Activated naive CD4-positive, alpha-beta T cell (primary cell): ENCODE measurements around the gene CD58.
"Not testable (repeated sequence)": the region's sequence is repeated elsewhere in the genome, so short reads cannot be mapped to it uniquely, and the experiment has no call there.

Source experiments
- DNase-seq, 4 experiments: peaks; one replicate each; lab custom pipeline; 2025; lab: John Stamatoyannopoulos, UW

Gene CD58

DNA sequence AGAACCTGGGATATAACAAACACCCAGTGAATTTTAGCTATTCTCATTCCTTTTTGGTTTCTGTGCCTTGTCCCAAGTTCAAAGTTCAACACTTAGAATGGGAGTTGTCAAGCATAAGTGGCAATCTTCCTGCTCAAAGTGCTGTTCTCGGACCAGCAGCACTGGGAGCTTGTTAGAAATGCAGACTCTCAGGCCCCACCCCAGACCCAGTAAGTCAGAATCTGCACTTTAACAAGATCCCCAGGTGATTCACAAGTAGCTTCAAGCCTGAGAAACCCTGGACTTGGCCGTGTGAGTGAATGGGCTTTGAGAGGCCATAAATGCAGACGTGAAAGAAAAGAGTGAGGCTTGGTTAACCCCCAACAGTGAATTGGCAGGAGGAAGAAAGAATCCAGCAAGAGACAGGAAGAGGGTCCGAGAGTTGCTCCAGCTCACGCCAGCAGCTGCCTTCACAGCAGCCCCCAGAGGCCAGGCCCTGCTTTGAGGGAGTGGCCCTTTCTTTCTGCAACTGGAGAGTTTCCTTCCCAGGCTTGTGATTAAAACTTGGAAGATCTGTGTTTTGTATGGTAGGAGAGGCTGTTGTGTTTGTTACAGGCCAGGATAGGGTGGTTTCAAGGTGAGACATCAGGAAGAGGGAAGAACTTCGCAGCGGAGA lies 21.3 kb upstream of the CD58 start:
- not testable (repeated sequence) for DNase-seq

DNA sequence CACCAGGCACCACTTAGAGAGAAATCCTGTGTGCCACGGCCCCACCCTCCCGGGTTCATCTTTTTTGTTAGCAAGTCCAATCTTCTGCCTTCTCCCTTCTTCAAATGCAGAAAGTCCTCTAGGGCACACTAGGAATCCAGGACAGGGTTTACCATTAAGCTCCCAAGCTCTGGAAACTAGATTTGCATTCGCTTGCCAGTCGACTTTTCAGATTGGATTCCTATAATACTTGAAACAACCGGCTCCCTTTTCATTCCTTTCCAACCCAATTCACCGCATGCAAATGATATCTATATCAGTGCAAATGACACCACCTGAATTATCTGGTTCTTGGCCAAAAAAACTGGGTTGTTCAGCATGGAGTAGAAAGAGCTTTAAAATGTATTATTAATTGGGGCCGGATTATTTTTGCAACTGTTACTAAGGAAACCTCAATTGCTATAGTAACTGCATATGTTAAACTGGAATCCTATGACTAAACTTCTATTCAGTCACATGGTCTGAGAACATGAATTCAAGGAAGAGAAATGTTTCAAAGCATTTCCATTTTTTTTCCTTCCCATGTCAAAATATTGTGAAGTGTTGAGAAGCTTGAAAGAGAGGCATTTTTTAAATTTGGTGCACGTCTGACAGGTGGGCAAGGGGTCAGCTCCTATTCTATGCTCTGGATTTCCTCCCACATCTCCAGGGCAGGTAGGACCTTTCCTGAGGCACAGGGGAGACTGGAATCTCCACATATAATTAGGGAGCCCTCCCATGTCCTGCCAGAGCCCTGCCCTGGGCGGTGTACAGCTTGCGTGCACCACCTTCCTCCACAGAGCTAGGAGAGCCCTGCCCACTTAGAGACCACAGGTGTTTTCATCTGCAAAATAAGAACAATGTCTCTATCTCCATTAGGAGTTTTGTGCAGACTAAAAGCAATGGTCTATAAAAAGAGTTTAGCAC lies 20.5 kb upstream of the CD58 start:
- DNase-seq: not testable (repeated sequence)

DNA sequence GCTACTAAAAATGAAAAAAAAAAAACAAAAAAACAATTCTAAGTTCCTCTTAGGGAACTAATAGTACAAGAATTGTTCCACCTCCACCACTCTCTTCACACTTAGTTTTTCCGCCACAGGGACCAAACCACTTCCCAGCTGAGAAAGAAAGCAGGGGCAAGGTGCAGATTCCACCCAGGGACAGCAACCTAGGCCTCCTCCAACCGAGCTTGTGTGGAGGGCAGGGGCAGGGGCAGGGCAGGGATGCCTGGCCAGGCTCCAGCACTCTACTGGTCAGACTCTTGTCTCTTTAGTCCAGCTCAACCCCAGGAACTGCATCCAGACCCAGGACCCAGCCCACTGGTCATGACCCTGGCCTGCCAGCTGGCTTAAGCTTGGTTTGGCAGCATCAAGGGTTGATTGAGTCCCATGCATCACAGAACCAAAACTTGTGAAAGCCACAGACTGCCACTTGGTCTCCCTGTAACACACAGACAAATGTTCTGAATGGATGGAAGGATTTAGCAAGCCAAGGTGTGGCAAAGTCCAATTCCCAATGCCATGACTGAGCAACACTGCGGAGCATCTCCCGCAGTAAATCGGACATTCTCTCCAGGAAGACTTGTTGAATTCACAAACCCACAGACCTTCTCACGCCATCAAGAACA lies 19.7 kb upstream of the CD58 start:
- DNase-seq: not testable (repeated sequence)

DNA sequence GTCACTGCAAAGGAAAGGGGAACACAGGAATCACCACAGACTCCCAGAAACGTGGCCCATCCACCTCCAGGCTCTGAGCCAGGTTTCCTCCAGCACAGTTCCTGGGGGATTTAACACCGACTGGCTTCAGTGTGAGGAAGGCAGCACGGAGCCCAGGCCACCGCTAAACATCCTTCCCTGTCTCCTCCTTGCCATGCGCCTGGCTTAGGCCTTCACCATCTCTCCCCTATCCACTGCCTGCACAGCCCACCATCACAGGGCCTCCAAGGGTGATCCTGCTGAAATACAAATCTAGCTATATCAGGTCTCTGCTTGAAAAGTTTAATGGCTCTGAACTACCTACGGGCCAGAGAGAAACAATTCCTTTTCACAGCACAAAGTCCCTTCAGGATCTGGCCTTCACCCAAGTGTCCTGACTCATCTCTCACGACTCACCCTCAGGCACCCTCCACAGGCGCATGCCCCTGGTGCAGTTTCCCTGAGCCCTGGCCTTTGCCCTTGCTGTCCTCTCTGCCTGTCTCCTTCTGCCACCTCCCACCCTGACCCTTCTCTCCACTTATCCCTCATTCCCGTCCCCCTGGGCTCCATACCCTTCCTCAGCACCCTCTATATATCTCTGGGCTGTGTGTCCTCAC lies 18.4 kb upstream of the CD58 start:
- DNase-seq: not testable (repeated sequence)

DNA sequence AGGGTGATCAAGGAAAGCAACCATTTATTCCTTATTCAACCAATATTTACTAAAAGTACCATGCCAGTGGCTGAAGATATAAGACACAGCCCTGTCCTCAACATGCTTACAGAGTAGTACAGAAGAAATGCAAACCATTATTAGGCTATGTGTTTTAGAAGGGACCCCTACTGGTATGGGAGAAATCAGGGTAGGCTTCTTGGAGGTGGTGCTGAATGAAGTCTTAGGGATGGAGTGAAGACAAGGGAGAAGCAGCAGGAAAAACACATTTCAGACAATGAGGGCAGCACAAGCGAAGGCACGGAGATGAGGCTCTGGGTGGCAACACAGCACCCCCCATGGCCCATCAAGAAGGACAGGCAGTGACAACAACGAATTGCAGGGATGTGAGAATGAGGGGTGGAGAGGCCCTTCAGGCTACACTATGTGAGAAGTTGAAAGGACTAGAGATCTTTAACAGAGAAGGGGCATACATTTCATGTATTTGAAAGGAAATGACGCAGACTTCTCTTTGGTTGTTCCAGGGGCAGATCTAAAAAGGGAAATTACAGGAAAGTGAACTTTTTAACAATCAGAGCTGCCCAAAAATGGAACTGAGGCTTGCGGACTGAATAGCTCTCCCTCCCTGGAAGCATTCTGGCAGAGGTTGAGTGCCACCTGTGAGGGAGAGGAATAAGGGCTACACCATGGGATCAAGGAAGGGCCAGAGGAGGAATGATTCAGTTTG lies 16.8 kb upstream of the CD58 start:
- DNase-seq: no peak

DNA sequence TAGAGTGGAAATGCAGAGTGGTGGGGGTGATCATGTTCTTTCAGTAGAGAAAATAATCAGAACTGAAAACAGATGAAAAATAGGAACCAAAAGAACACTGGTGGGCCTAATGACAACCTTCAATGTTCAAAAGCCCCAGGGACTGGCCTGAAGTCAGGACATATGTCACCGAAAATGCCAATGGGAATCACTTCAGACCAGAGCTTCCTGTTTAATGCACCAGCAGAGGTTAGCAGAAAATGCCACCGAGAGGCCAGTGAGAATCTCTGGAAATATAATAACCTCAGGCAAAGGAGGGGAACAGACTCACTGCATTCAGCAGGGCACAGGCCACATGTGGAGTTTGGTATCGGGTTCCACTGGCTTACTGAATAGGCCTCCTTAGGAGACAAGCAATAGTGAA lies 15.9 kb upstream of the CD58 start:
- DNase-seq: no peak

DNA sequence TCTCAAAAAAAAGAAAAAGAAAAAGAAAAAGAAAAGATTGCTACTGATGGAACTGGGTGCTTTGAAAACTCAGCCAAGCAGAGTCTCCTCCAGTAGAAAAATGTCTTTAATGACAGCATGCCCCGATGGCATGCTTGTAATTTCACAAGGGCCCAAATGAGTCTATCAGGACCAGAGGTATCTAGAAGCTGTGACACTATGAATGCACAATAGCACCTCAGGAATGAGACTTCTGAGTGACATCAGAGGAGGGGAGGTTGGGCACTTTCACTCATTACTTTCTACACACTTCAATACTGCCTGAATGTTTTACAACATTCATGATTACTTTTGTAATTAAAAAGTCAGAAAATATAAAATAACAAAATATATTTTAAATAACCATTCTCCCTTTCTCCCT lies 15.1 kb upstream of the CD58 start:
- DNase-seq: no peak

DNA sequence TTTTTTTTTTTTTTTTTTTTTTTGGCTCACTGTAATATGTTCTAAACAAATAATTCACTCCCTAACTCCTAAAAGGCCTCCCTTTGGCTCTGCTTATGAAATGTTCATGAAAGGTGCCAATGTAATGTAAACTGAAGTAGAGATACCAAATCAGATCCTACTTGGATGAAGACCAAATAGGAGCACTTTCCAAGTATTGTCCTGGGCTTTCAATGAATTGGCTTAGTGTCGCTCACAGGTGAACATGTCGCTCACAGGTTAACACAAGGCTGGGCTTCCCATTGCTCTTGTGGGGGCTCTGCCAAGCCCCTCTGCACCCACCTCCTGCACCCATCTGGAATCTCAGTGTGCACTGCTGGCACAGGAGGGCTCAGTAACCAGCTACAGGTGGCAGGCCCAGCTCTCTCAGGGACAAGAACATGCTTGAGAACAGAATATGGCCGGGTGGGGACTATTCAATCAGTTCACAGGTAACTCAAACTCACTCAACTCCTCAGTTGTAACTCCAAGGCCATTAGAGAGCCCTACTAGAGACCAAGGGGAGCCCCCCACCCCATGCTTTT lies 10.6 kb upstream of the CD58 start:
- no peak for DNase-seq

DNA sequence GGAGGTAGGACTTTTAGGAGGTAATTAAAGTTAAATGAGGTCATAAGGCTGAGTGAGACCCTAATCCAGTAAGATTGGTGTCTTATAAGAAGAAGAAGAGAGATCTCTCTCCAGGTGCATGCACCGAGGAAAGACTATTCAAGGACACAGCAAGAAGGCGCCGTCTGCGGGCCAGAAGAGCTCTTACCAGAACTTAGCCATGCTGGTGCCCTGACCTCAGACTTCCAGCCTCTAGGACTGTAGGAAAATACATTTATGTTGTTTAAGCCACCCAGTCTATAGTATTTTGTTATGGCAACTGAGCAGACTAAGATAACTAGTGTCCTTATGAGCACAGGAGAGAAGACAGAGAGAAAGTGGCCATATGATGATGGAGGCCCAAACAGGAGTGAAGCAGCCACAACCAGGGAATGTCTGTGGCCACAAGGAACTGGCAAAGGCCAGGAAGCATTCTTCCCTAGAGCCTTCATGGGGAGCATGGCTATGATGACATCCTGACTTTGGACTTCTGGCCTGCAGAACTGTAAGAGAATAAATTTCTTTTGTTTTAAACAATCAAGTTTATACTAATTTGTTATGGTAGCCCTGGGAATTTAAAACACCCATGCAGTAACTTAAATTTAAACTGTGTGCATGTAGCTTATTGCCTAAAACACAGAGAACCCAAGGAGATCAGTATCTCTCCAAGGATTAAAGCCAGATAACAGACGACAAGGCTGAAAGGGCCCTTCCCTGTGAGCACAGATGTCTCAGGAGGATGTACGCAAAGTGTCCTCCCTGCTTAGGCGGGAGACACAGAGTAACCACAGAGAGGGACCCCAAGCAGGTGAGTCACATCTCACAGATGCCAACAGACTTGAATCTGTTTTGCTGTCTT lies 9.9 kb upstream of the CD58 start:
- DNase-seq: no peak

DNA sequence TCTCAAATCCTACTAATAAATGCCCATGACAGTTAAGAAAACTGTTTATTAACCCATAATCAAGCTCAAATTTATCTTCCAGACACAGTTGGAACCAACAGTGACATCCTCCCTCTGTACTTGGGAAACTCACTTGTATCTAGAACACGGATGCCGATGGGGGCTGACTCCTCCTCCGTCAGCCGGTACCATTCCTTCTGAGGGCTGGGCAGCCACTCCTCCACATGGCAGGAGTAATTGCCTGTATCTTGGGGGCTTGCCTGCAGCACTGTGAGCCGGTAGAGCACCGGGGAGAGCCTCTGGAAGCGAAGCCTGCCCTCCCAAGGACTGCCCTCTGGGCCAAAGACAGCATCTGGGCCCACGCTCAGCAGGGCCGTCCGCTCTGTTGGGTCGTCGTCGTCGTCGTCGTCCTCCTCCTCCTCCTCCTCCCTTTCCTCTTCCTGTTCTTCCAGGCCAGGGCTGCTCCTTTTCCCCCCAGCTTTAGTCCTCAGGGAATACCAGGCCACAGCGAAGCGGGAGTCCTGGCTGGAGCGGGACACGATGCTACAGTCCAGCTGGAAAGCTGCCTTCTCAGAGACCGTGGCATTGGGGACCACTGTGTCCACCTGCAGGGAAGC lies 8.5 kb upstream of the CD58 start:
- no peak for DNase-seq

DNA sequence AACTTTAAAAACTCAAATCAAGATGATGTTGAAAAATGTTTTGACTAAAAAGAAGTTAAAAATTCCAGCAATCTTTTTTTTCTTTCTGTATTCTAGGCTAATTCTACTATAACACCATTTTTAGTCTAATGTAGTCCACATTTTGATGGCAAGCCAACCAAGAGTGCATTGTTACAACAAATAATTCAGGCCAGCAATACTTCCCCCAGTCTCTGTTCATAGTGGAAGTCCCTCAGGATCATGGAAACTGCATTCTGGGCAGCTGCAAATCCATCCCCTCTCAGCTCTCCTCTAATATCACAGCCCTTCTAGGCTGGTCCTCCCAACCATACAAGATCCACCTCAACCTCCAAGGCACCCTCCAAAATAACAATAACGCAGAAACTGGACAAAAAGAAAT lies 7.8 kb upstream of the CD58 start:
- no peak for DNase-seq

DNA sequence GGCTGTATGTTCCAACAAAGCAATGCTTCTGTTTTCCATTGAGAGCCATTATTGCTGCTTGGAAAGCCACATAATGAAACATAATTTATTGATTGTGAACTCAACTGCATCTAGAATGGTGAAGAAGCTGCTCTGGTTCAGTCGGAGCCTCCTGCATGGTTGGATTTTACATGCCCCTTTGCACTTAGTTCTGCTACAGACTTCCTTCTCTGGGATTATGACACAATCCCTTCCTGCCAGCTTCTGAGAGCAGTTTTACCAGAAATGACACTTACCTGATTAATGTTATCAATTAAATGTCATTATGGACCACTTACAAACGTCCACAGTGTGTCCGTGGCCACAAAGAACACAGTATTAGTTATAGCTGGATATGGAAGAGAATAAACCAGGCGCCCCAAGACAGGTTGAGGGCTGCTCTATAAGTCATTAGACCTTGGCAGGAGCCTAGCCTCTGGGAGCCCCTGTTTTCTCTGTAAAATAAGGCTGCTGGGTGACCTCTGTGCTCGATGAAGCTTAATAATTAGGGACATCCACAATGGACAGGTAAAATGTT lies 7.0 kb upstream of the CD58 start:
- no peak for DNase-seq

DNA sequence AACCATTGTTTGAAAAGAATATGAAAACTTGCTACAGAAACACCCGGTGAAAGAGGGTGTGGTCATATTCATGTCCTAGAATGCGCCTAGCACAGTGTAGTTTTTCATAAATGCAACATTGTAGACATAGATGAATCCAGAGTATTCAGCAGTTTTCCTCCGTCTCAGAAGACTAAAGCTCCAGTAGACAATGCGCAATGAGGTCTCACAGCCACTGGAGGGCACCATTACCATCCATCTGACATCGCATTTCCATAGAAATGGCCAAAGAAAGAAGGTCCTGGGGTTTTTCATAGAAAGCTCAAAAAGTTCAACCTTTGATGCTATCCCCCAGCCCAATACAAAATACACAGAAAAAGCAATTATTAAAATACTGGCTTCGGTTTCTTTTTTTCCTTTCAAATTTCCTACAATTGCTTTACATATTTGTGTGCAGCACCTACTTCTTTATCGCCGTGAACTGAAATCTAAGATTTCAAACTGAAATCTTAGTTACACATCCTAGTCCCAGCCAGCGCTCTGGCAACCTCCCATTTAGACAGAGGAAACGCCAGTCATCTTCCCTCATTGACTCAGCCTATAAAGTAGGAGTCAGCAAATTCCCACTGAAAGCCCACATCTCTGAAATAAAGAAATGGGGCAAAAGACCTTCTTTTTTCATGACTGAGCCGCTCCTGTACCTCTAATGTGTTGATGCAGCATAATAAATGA lies 3.9 kb upstream of the CD58 start:
- peak in 2 of 4 experiments; percentile 7 to 18 for DNase-seq

DNA sequence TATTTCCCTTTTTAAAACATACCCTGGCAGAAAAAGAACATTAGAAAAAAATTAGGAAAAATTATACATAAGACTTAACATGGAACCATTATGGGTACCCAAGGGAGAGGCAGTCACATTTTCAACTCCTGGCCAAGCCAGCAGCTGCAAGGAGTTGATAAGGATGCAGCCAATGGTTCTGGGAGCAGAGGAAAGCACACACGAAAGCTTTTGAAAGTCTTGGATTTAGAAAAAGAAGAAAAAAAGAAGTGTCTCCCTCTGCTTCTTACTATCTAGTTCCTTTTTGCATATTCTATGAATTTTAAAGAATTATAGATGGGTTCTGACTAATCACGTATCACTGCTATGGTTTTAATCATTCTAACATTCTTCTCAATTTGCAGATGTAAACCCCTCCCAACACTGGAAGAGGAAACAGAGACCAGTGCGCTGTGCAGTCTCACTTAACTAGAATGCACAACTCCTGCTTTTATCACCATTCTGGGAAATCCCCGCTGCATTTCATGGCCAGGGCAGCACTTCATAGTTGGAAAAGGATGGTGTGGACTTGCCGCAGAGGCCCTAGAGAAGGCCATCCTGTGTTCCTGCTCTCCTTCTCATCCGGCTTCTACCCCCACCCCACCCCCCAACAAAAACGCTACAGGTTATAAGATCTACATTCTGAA lies 2.7 kb upstream of the CD58 start:
- no peak for DNase-seq

DNA sequence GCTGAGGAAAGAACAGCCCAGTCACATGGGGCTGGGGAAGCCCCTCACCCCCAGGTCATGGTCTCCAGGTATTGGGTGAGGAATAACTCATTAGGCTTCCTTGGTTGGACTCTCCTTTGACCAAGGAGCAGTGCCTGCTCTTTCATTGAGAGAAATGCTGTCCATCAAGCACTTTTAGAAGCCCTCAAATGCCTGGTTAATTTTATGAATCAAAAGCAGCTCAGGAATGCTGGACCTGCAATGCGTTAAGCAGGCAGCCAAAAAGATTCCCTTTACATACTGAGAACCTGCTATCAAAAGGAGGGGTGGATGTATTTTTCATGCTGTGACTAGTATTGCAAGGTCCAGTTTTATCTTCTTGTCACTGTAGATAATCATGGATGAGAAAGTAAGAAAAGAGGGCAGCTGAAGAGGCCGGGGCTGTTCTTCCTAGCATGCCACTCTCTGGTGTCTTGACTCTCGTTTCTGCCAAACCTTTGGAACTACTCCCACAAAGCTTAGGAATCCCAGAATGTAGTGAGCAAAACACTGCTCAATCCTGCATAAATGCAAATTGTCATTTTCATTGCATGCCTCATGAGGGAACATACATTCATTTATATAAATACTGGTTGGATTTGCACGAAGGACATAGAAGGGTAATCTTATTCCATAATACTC lies 2.1 kb upstream of the CD58 start:
- no peak for DNase-seq

DNA sequence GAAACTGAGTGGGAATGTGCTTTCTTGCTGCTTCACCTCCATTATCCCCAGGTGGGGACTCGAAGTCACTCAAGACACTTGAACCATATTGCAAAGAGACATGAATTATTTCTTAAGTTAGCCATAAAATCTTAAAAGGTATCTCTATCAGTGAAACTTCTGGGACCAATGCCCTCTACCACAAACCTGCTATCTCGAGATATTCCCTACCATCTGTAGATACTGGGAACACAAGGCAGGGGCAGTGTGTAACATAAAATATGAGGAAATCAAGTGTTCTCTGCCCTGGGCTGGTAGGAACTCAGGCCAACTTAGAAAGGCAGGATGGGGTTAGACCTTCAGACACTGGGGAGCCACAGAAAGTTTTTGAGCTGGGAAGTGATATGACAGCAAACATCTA lies 1.3 kb upstream of the CD58 start:
- DNase-seq: no peak

DNA sequence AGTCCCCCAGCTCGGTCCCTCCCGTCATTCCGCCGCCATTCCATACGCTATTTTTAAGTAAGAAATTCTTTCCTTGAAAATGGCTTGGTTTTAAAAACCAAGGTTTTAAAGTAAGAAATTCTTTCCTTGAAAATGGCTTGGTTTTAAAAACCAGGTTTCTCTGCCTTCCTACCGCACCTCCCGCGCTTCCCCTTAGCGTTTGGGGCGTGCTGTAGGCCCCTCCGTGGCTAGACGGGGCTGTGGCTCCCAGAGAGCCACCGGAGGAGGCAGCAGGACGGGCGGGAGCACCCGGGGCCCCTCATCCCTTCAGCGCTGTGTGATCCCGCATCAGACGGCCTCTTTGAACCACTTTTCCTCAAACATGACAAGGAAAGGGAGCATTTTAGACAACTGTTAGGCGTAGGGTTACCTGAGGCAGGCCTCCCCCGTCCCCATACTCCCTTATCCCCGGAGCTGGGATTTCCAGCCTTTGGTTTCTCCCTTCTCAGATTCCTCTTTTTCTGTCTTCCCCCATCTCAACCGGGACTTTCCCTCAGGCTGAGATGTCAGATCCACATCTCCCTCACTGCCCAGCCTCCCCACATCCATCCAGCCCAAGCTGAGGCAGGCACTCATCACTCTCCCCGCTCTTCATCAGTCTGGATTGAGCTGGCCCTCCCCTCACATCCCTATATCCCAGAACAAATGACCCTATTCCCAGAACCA lies 541 bp upstream of the CD58 start:
- no peak for DNase-seq
